Nephron (organoid): ENCODE measurements around the gene NOL6.
"Not testable (repeated sequence)": the region's sequence is repeated elsewhere in the genome, so short reads cannot be mapped to it uniquely, and the experiment has no call there.

Experiments used
- H3K27ac Mint-ChIP-seq, 3 experiments: 2 replicates each; pipeline ENCODE4 v1.8.0; 2020; ENCODE audit warnings: mixed read lengths in 3 of 3, mild to moderate bottlenecking in 2 of 3, moderate library complexity in 1 of 3
- H3K27me3 Mint-ChIP-seq: 2 replicates; pipeline ENCODE4 v1.8.0; 2021; ENCODE audit warnings: low read depth, mild to moderate bottlenecking, moderate library complexity, mixed read lengths
- H3K36me3 Mint-ChIP-seq: 2 replicates; pipeline ENCODE4 v1.8.0; 2020; ENCODE audit warnings: low read depth, mixed read lengths
- H3K4me1 Mint-ChIP-seq: 2 replicates; pipeline ENCODE4 v1.8.0; 2020; ENCODE audit warnings: mixed read lengths
- H3K4me3 Mint-ChIP-seq, 3 experiments: 2 replicates each; pipeline ENCODE4 v1.8.0; 2020; ENCODE audit warnings: mild to moderate bottlenecking in 3 of 3, mixed read lengths in 3 of 3, moderate library complexity in 2 of 3
- H3K9me3 Mint-ChIP-seq: 2 replicates; pipeline ENCODE4 v1.8.0; 2020; ENCODE audit warnings: mixed read lengths
- CTCF ChIP-seq, 3 experiments: fragments of 200-600 bp; sonication (generic); IDR thresholded peaks; one replicate each; pipeline ENCODE4 v1.5.0; 2021; ENCODE audit warnings: antibody characterized with exemption in 3 of 3; ENCODE audit not compliant: unreplicated experiment in 3 of 3

The NOL6 gene

DNA sequence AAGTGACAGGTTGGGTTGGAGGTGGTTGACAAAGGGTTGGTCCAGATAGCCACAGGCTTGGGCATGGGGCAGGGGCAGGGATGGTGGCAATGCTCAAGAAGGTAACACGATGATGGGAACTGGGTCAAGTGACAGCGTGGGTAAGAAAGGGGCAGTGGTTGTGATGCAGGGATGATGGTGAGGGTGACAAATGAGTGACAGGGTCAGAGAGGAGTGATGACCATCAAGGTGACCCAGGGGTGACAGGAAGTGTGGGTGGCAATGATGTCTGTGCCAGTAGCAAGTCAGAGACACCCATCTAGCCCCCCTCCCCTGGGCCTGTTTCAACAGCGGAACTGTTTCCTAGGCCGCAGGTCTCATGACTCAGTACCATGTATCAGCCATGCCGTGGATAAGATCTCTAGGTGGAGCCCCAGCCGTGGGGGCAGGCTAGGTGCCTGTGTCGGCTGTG, 46.9 kb downstream of the NOL6 start:
- Mint-ChIP-seq H3K27ac (no peak overlapping the region), H3K4me1 (no peaks in the 10 kb centered on the region), H3K9me3 (no peaks in the 10 kb centered on the region), H3K27me3 (peaks cover 1% of the 10 kb centered on the region), H3K36me3 (no peaks in the 10 kb centered on the region), H3K4me3 (no peak overlapping the region)
- no peak for TF ChIP-seq CTCF (IDR thresholded peaks at IDR 0.05; ENCODE audit: unreplicated experiment in 3 of 3)

- no peaks in the 10 kb centered on the region for H3K4me1 Mint-ChIP-seq
- no peak overlapping the region for H3K4me3 Mint-ChIP-seq
Observed at GRCh38 chr9:33425128-33425533, 48.6 kb downstream of the NOL6 start.

GRCh38 chr9:33424492-33424891, 49.2 kb downstream of the NOL6 start:
- H3K9me3 Mint-ChIP-seq, H3K4me1 Mint-ChIP-seq, H3K27me3 Mint-ChIP-seq, H3K27ac Mint-ChIP-seq, H3K36me3 Mint-ChIP-seq, H3K4me3 Mint-ChIP-seq: not testable (repeated sequence)

More at GRCh38 chr9:33425128-33425533, 48.6 kb downstream of the NOL6 start:
- Mint-ChIP-seq H3K27me3 (no peaks in the 10 kb centered on the region), H3K36me3 (no peaks in the 10 kb centered on the region), H3K27ac (no peak overlapping the region), H3K9me3 (no peaks in the 10 kb centered on the region)
- TF ChIP-seq CTCF (IDR thresholded peaks at IDR 0.05; ENCODE audit: unreplicated experiment in 3 of 3): no peak

- not testable (repeated sequence) for H3K4me1 Mint-ChIP-seq, H3K4me3 Mint-ChIP-seq, H3K27me3 Mint-ChIP-seq, H3K27ac Mint-ChIP-seq, H3K36me3 Mint-ChIP-seq, H3K9me3 Mint-ChIP-seq
Observed at GRCh38 chr9:33424043-33424442, 49.7 kb downstream of the NOL6 start.

- H3K27ac Mint-ChIP-seq: no peak overlapping the region
- no peak for TF ChIP-seq CTCF (IDR thresholded peaks at IDR 0.05; ENCODE audit: unreplicated experiment in 3 of 3)
- H3K27me3 Mint-ChIP-seq: peaks cover 11% of the 10 kb centered on the region
- peaks cover 6% of the 10 kb centered on the region for H3K4me1 Mint-ChIP-seq
- no peaks in the 10 kb centered on the region for H3K36me3 Mint-ChIP-seq
- no peak overlapping the region for H3K4me3 Mint-ChIP-seq
- H3K9me3 Mint-ChIP-seq: no peaks in the 10 kb centered on the region
Observed at GRCh38 chr9:33419708-33420303, 53.9 kb downstream of the NOL6 start.

- TF ChIP-seq CTCF (IDR thresholded peaks at IDR 0.05; ENCODE audit: unreplicated experiment in 3 of 3): no peak
- Mint-ChIP-seq H3K27me3 (peaks cover 11% of the 10 kb centered on the region), H3K36me3 (no peaks in the 10 kb centered on the region), H3K9me3 (no peaks in the 10 kb centered on the region), H3K4me1 (peaks cover 15% of the 10 kb centered on the region), H3K4me3 (no peak overlapping the region), H3K27ac (no peak overlapping the region)
Observed at GRCh38 chr9:33418090-33418489, 55.6 kb downstream of the NOL6 start.

- H3K4me3 Mint-ChIP-seq: no peak overlapping the region
- peaks cover 15% of the 10 kb centered on the region for H3K4me1 Mint-ChIP-seq
- H3K27me3 Mint-ChIP-seq: peaks cover 11% of the 10 kb centered on the region
- no peak for TF ChIP-seq CTCF (IDR thresholded peaks at IDR 0.05; ENCODE audit: unreplicated experiment in 3 of 3)
- no peaks in the 10 kb centered on the region for H3K9me3 Mint-ChIP-seq
- no peaks in the 10 kb centered on the region for H3K36me3 Mint-ChIP-seq
- H3K27ac Mint-ChIP-seq: no peak overlapping the region
Observed at GRCh38 chr9:33416996-33417395, 56.7 kb downstream of the NOL6 start.
